Natural killer cell (primary cell): ENCODE data around the gene GGA3. TPM values are rescaled to one million over a fixed set of nuclear protein-coding genes. Genes with fewer than 3 reads are reported as not detected.

Experiments
- ATAC-seq, 3 donors: fragments of 150-1000 bp in 2 of 3; fragments of 200-7000 bp in 1 of 3; cut with Tn5 transposase; 1 replicate in 1 of 3; 2 replicates in 2 of 3; pipeline ENCODE4 v1.10.0; 2021; ENCODE audit warnings: mild to moderate bottlenecking in 2 of 3, moderate library complexity in 2 of 3
- DNase-seq, 2 donors: peaks; one replicate each; pipeline versions ENCODE4 v3.0.0 to v3.0.0-alpha.2; 2013 to 2021; ENCODE audit warnings: mixed read lengths in 1 of 2
- H3K27ac ChIP-seq: one replicate; pipeline ENCODE4 v1.5.1; 2013; ENCODE audit warnings: mild to moderate bottlenecking, low read length
- H3K27me3 ChIP-seq: one replicate; pipeline ENCODE4 v1.6.1; 2013; ENCODE audit warnings: low read length; ENCODE audit not compliant: control insufficient read depth, insufficient read depth
- H3K36me3 ChIP-seq: one replicate; pipeline ENCODE4 v1.6.1; 2013; ENCODE audit warnings: low read length; ENCODE audit not compliant: control insufficient read depth, insufficient read depth
- H3K4me1 ChIP-seq: one replicate; pipeline ENCODE4 v1.6.1; 2013; ENCODE audit warnings: low read length; ENCODE audit not compliant: control insufficient read depth, insufficient read depth
- H3K4me3 ChIP-seq: one replicate; pipeline ENCODE4 v1.5.1; 2013; ENCODE audit warnings: low read length
- H3K9me3 ChIP-seq: one replicate; pipeline ENCODE4 v1.6.1; 2013; ENCODE audit warnings: low read length; ENCODE audit not compliant: control insufficient read depth, insufficient read depth
- H3K27ac Mint-ChIP-seq, 2 donors: one replicate each; pipeline ENCODE4 v1.8.0; 2022; ENCODE audit warnings: mild to moderate bottlenecking in 2 of 2, mixed read lengths in 2 of 2, moderate library complexity in 1 of 2
- H3K27me3 Mint-ChIP-seq, 2 donors: one replicate each; pipeline ENCODE4 v1.8.0; 2022; ENCODE audit warnings: low read depth in 2 of 2, mixed read lengths in 2 of 2
- H3K36me3 Mint-ChIP-seq: one replicate; pipeline ENCODE4 v1.8.0; 2022; ENCODE audit warnings: mixed read lengths
- H3K4me1 Mint-ChIP-seq, 2 donors: one replicate each; pipeline ENCODE4 v1.8.0; 2022; ENCODE audit warnings: mixed read lengths in 2 of 2
- H3K4me3 Mint-ChIP-seq: one replicate; pipeline ENCODE4 v1.8.0; 2022; ENCODE audit warnings: mild to moderate bottlenecking, moderate library complexity, mixed read lengths
- H3K9me3 Mint-ChIP-seq, 2 donors: one replicate each; pipeline ENCODE4 v1.8.0; 2022; ENCODE audit warnings: mixed read lengths in 2 of 2
- CTCF ChIP-seq: fragments of 200-600 bp; IDR thresholded peaks from one replicate; pipeline ENCODE4 v1.8.0; 2022; ENCODE audit warnings: antibody characterized with exemption
- WGBS: methylation state at CpG from one replicate; pipeline ENCODE4 v1.1.7; 2013; ENCODE audit warnings: missing lambda C conversion rate; ENCODE audit not compliant: insufficient coverage; 5-methylcytosine and 5-hydroxymethylcytosine counted together
- intact Hi-C: fragments of 100-400 bp; cut with micrococcal nuclease; formaldehyde crosslinking; loops from one replicate; pipeline ENCODE4 v1.14.2; 2022
- total RNA-seq, 4 donors: library from RNA; stranded (reverse); fragments of 120-200 nt in 1 of 4; gene quantifications; one replicate each; pipeline versions ENCODE4 v1.2.3 to v1.2.4, GENCODE V29; 2013 to 2022

Gene GGA3
- total RNA-seq, 3 donors from 2014 or later (not counting 1 experiment from before 2014, with no cell fraction given): 78.1 to 97.3 (median 94.0) TPM

GRCh38 chr17:75252039-75252816, 9.2 kb downstream of the GGA3 start:
- Histone ChIP-seq H3K4me3 (no peak overlapping the region), H3K27me3 (no peaks in the 10 kb centered on the region), H3K27ac (peak overlapping the region; percentile 35), H3K36me3 (no peaks in the 10 kb centered on the region), H3K9me3 (no peaks in the 10 kb centered on the region), H3K4me1 (peaks cover 23% of the 10 kb centered on the region)
- TF ChIP-seq CTCF: no peak
- WGBS: 91% methylated on average over 8 of the region's 8 CpGs
- ATAC-seq (no peak), DNase-seq (no peak)
- Mint-ChIP-seq H3K27me3 (no peaks in the 10 kb centered on the region), H3K27ac (peak overlapping the region; percentile 16 to 30), H3K4me1 (peaks cover 66 to 67% of the 10 kb centered on the region in 2 donors), H3K4me3 (no peak overlapping the region), H3K36me3 (no peaks in the 10 kb centered on the region), H3K9me3 (no peaks in the 10 kb centered on the region)
- intact Hi-C loops: no loop called here

GRCh38 chr17:75250009-75250471, 11.4 kb downstream of the GGA3 start:
- Mint-ChIP-seq H3K4me3 (no peak overlapping the region), H3K4me1 (peaks cover 44 to 45% of the 10 kb centered on the region in 2 donors), H3K9me3 (no peaks in the 10 kb centered on the region), H3K27ac (peak overlapping the region; percentile 28 to 62), H3K27me3 (no peaks in the 10 kb centered on the region), H3K36me3 (no peaks in the 10 kb centered on the region)
- no peaks in the 10 kb centered on the region for H3K9me3 ChIP-seq
- no peak overlapping the region for H3K4me3 ChIP-seq
- peaks cover 26% of the 10 kb centered on the region for H3K4me1 ChIP-seq
- intact Hi-C loops: no loop called here
- DNase-seq: peak in 1 of 2 donors; percentile 65
- ATAC-seq: no peak
- 51% methylated on average over 11 of the region's 11 CpGs for WGBS
- no peak for TF ChIP-seq CTCF
- H3K27ac ChIP-seq: no peak overlapping the region
- peaks cover 17% of the 10 kb centered on the region for H3K36me3 ChIP-seq
- no peaks in the 10 kb centered on the region for H3K27me3 ChIP-seq

- no peaks in the 10 kb centered on the region for H3K36me3 Mint-ChIP-seq
- TF ChIP-seq CTCF: no peak
- intact Hi-C loops: no loop called here
- peak overlapping the region; percentile 28 to 62 for H3K27ac Mint-ChIP-seq
- ATAC-seq: no peak
- Histone ChIP-seq H3K9me3 (no peaks in the 10 kb centered on the region), H3K4me3 (no peak overlapping the region), H3K4me1 (peaks cover 31% of the 10 kb centered on the region), H3K27ac (no peak overlapping the region), H3K27me3 (no peaks in the 10 kb centered on the region), H3K36me3 (peaks cover 22% of the 10 kb centered on the region)
- no peak overlapping the region for H3K4me3 Mint-ChIP-seq
- H3K4me1 Mint-ChIP-seq: peaks cover 41 to 42% of the 10 kb centered on the region in 2 donors
- H3K9me3 Mint-ChIP-seq: no peaks in the 10 kb centered on the region
- no peaks in the 10 kb centered on the region for H3K27me3 Mint-ChIP-seq
- no peak for DNase-seq
- WGBS: 74% methylated on average over 4 of the region's 4 CpGs
Measured at GRCh38 chr17:75249564-75249963, 11.8 kb downstream of the GGA3 start.
